Measurements from ENCODE around the gene RHOV. TPM values are rescaled to one million over a fixed set of nuclear protein-coding genes. Genes with fewer than 3 reads are reported as not detected.

Gene RHOV
- total RNA-seq, 2 donors from 2014 or later = not detected

GRCh38 chr15:40825661-40826422 lies 48.2 kb downstream of the RHOV start:
- no peaks in the 10 kb centered on the region for H3K27me3 ChIP-seq (replicated peaks; ENCODE audit: insufficient read depth)
- no peak overlapping the region for H3K27ac ChIP-seq
- no peaks in the 10 kb centered on the region for H3K4me1 ChIP-seq (ENCODE audit: control insufficient read depth in 1 of 2, low read depth in 2 of 2)
- no peak overlapping the region for H3K4me3 ChIP-seq
- no peak for DNase-seq (ENCODE audit: low spot score)
- H3K36me3 ChIP-seq = no peaks in the 10 kb centered on the region
- no peak for ATAC-seq (ENCODE audit: insufficient number of reproducible peaks, low FRiP score, low read depth)
- no peaks in the 10 kb centered on the region for H3K9me3 ChIP-seq
- TF ChIP-seq CTCF (IDR thresholded peaks at IDR 0.05) = no peak

- no peak for ATAC-seq (ENCODE audit: insufficient number of reproducible peaks, low FRiP score, low read depth)
- H3K36me3 ChIP-seq = no peaks in the 10 kb centered on the region
Observed at GRCh38 chr15:40823572-40824343, 50.3 kb downstream of the RHOV start.

More at GRCh38 chr15:40823572-40824343, 50.3 kb downstream of the RHOV start:
- TF ChIP-seq CTCF (IDR thresholded peaks at IDR 0.05) = no peak
- Histone ChIP-seq H3K27me3 (replicated peaks; ENCODE audit: insufficient read depth) (no peaks in the 10 kb centered on the region), H3K4me1 (ENCODE audit: control insufficient read depth in 1 of 2, low read depth in 2 of 2) (no peaks in the 10 kb centered on the region), H3K9me3 (no peaks in the 10 kb centered on the region), H3K27ac (no peak overlapping the region), H3K4me3 (no peak overlapping the region)
- DNase-seq (ENCODE audit: low spot score) = no peak

Other genes starting within 250 kb of the RHOV start
- gene RAD51, start 179.1 kb downstream of the RHOV start, total RNA-seq = under 1 TPM in 1 of 2 donors, not detected in 1; 0.27 TPM
- 10 to 100 TPM; 17.2 to 34.5 TPM for gene RMDN3, start 119.0 kb downstream of the RHOV start, total RNA-seq
- 10 to 100 TPM; 14.1 to 17.2 TPM for gene GCHFR, start 110.2 kb downstream of the RHOV start, total RNA-seq
- gene C15orf62, start 104.3 kb downstream of the RHOV start, total RNA-seq = under 1 TPM in 1 of 2 donors, not detected in 1; 0.54 TPM
- gene ZFYVE19, start 67.1 kb downstream of the RHOV start, total RNA-seq = 10 to 100 TPM; 10.9 to 17.3 TPM
- 10 to 100 TPM in 1 of 2 donors, 1 to 10 TPM in 1; 6.1 to 20.4 TPM for gene DNAJC17, start 66.8 kb downstream of the RHOV start, total RNA-seq
- gene PPP1R14D, start 45.5 kb downstream of the RHOV start, total RNA-seq = not detected
- 1 to 10 TPM; 4.6 to 4.8 TPM for gene SPINT1, start 30.2 kb downstream of the RHOV start, total RNA-seq
- 10 to 100 TPM; 26.0 to 37.9 TPM for gene VPS18, start 20.2 kb upstream of the RHOV start, total RNA-seq
- gene DLL4, start 55.1 kb upstream of the RHOV start, total RNA-seq = 10 to 100 TPM in 1 of 2 donors, 1 to 10 TPM in 1; 6.2 to 13.0 TPM
- 1 to 10 TPM; 3.9 to 7.3 TPM for gene CHAC1, start 79.2 kb upstream of the RHOV start, total RNA-seq
- 10 to 100 TPM; 27.2 to 64.4 TPM for gene INO80, start 242.0 kb upstream of the RHOV start, total RNA-seq

Measured in thoracic aorta (tissue), 2 donors.